Activated CD8-positive, alpha-beta memory T cell treated with anti-CD3 and anti-CD28 coated beads, Interleukin-2, amount 50 U/mL, for 24 hours (primary cell): ENCODE results near the gene SPPL2A.

Experiments
- DNase-seq: peaks from one replicate; pipeline ENCODE4 v3.0.0-alpha.2; 2020; ENCODE audit errors: extremely low read depth

SPPL2A gene

GRCh38 chr15:50686469-50687301, 78.8 kb downstream of the SPPL2A start, which contains the start of gene TRPM7:
Gene TRPM7, minus strand, starts transcription at chr15:50686797. Its CDS starts 264 bp downstream, at chr15:50686533.
- DNase-seq: peak; percentile 56

GRCh38 chr15:50685976-50686468, 79.5 kb downstream of the SPPL2A start:
- peak; percentile 54 for DNase-seq

- no peak for DNase-seq
These were observed 80.1 kb downstream of the SPPL2A start for GRCh38 chr15:50685191-50685975.

GRCh38 chr15:50681467-50681866, 84.0 kb downstream of the SPPL2A start:
- no peak for DNase-seq

- no peak for DNase-seq
These were observed 88.6 kb downstream of the SPPL2A start for GRCh38 chr15:50676799-50677483.

GRCh38 chr15:50675535-50676144, 89.9 kb downstream of the SPPL2A start:
- no peak for DNase-seq

- no peak for DNase-seq
These were observed 95.4 kb downstream of the SPPL2A start for GRCh38 chr15:50670115-50670514.

- DNase-seq: no peak
These were observed 95.9 kb downstream of the SPPL2A start for GRCh38 chr15:50669611-50670010.

GRCh38 chr15:50665938-50666337, 99.6 kb downstream of the SPPL2A start:
- DNase-seq: no peak

- no peak for DNase-seq
These were observed 110.0 kb downstream of the SPPL2A start for GRCh38 chr15:50655555-50655954.

- DNase-seq: no peak
These were observed 112.3 kb downstream of the SPPL2A start for GRCh38 chr15:50653156-50653743.

- DNase-seq: no peak
These were observed 112.8 kb downstream of the SPPL2A start for GRCh38 chr15:50652671-50653070.
